WTC11 (cell line): ENCODE data around the gene PTPN6. TPM values are rescaled to one million over a fixed set of nuclear protein-coding genes. Genes with fewer than 3 reads are reported as not detected.

Experiments used
- ATAC-seq: fragments of 200-7000 bp; cut with Tn5 transposase; 2 replicates; pipeline ENCODE4 v1.10.0; 2021; ENCODE audit warnings: mild to moderate bottlenecking, moderate library complexity
- CTCF ChIA-PET: fragments of 300-600 bp; sonication (Branson Sonifier 250); formaldehyde crosslinking; loops from one replicate; lab custom pipeline; 2021; ENCODE audit warnings: antibody characterized with exemption; lab: Charles Lee
- POLR2A ChIA-PET: fragments of 350-600 bp; sonication (Branson Sonifier 250); formaldehyde crosslinking; loops from one replicate; lab custom pipeline; 2021; ENCODE audit warnings: antibody characterized with exemption; lab: Charles Lee
- DNase-seq: peaks from one replicate; pipeline ENCODE4 v3.0.0; 2021; ENCODE audit warnings: low spot score
- H3K27ac Mint-ChIP-seq: 2 replicates; pipeline ENCODE4 v1.8.0; 2021; ENCODE audit warnings: mixed read lengths
- H3K27me3 Mint-ChIP-seq: 2 replicates; pipeline ENCODE4 v1.8.0; 2021; ENCODE audit warnings: low read depth, mild to moderate bottlenecking, moderate library complexity, mixed read lengths
- H3K36me3 Mint-ChIP-seq: 2 replicates; pipeline ENCODE4 v1.8.0; 2021; ENCODE audit warnings: mixed read lengths
- H3K4me1 Mint-ChIP-seq: 2 replicates; pipeline ENCODE4 v1.8.0; 2022; ENCODE audit warnings: mixed read lengths
- H3K4me3 Mint-ChIP-seq: 2 replicates; pipeline ENCODE4 v1.8.0; 2021; ENCODE audit warnings: mild to moderate bottlenecking, moderate library complexity, mixed read lengths
- H3K9me3 Mint-ChIP-seq: 2 replicates; pipeline ENCODE4 v1.8.0; 2021; ENCODE audit warnings: mixed read lengths
- FOXJ3 ChIP-seq: sonication (generic); formaldehyde crosslinking; IDR thresholded peaks from 2 replicates; pipeline ENCODE4 v1.9.0; 2021; ENCODE audit warnings: missing genetic modification reagents, mild to moderate bottlenecking, borderline replicate concordance
- FOXK1 ChIP-seq: sonication (generic); formaldehyde crosslinking; IDR thresholded peaks from 2 replicates; pipeline ENCODE4 v1.8.0; 2022; ENCODE audit warnings: mild to moderate bottlenecking, moderate library complexity, missing genetic modification reagents
- GTF2I ChIP-seq: fragments of 250-450 bp; sonication (Bioruptor Pico); conservative IDR thresholded peaks from 2 replicates; pipeline ENCODE4 v1.4.0; 2021; ENCODE audit warnings: mild to moderate bottlenecking
- NR1H2 ChIP-seq: sonication (generic); formaldehyde crosslinking; IDR thresholded peaks from 2 replicates; pipeline ENCODE4 v1.9.0; 2021; ENCODE audit warnings: mild to moderate bottlenecking, moderate library complexity, missing genetic modification reagents
- PRRX2 ChIP-seq: fragments of 250-450 bp; sonication (Bioruptor Pico); IDR thresholded peaks from 2 replicates; pipeline ENCODE4 v1.8.0; 2021; ENCODE audit warnings: mild to moderate bottlenecking
- SMAD3 ChIP-seq: sonication (generic); formaldehyde crosslinking; IDR thresholded peaks from 2 replicates; pipeline ENCODE4 v1.8.0; 2022; ENCODE audit warnings: missing genetic modification reagents, mild to moderate bottlenecking, borderline replicate concordance
- SP1 ChIP-seq: sonication (generic); formaldehyde crosslinking; conservative IDR thresholded peaks from 2 replicates; pipeline ENCODE4 v1.8.1; 2022; ENCODE audit warnings: missing genetic modification reagents
- TEAD1 ChIP-seq: sonication (generic); formaldehyde crosslinking; IDR thresholded peaks from 2 replicates; pipeline ENCODE4 v1.8.0; 2022; ENCODE audit warnings: mild to moderate bottlenecking, missing genetic modification reagents
- ZBTB21 ChIP-seq: sonication (generic); formaldehyde crosslinking; IDR thresholded peaks from 2 replicates; pipeline ENCODE4 v1.8.1; 2023; ENCODE audit warnings: mild to moderate bottlenecking, missing genetic modification reagents, borderline replicate concordance
- ZNF219 ChIP-seq: sonication (generic); formaldehyde crosslinking; IDR thresholded peaks from 2 replicates; pipeline ENCODE4 v1.8.0; 2023; ENCODE audit warnings: missing genetic modification reagents, mild to moderate bottlenecking, borderline replicate concordance
- total RNA-seq: library from RNA; stranded (reverse); gene quantifications from 3 replicates; pipeline ENCODE4 v1.2.3, GENCODE V29; 2021
- TF ChIP-seq, protein P1 (sequence below): sonication (generic); formaldehyde crosslinking; IDR thresholded peaks from 2 replicates; pipeline ENCODE4 v1.8.0; 2023; ENCODE audit warnings: missing genetic modification reagents, mild to moderate bottlenecking, borderline replicate concordance
- TF ChIP-seq, protein P2 (sequence below): sonication (generic); formaldehyde crosslinking; IDR thresholded peaks from 2 replicates; pipeline ENCODE4 v1.8.1; 2022; ENCODE audit warnings: mild to moderate bottlenecking, missing genetic modification reagents, moderate library complexity, borderline replicate concordance
- TF ChIP-seq, protein P3 (sequence below): sonication (generic); formaldehyde crosslinking; IDR thresholded peaks from 2 replicates; pipeline ENCODE4 v1.8.1; 2022; ENCODE audit warnings: mild to moderate bottlenecking, moderate library complexity, missing genetic modification reagents
- TF ChIP-seq, protein P4 (sequence below): sonication (generic); formaldehyde crosslinking; IDR thresholded peaks from 2 replicates; pipeline ENCODE4 v1.8.0; 2022; ENCODE audit warnings: mild to moderate bottlenecking, missing genetic modification reagents
- TF ChIP-seq, protein P5 (sequence below): sonication (generic); formaldehyde crosslinking; IDR thresholded peaks from 2 replicates; pipeline ENCODE4 v1.8.1; 2023; ENCODE audit warnings: mild to moderate bottlenecking, missing genetic modification reagents
- TF ChIP-seq, protein P6 (sequence below): sonication (generic); formaldehyde crosslinking; IDR thresholded peaks from 2 replicates; pipeline ENCODE4 v1.8.0; 2023; ENCODE audit warnings: missing genetic modification reagents
- TF ChIP-seq, protein P7 (sequence below): fragments of 250-450 bp; sonication (Bioruptor Pico); IDR thresholded peaks from 2 replicates; pipeline ENCODE4 v2.1.2; 2022; ENCODE audit warnings: mild to moderate bottlenecking, moderate library complexity

PTPN6 gene
- total RNA-seq, 1 experiment from 2014 or later, result 27.1 TPM

DNA sequence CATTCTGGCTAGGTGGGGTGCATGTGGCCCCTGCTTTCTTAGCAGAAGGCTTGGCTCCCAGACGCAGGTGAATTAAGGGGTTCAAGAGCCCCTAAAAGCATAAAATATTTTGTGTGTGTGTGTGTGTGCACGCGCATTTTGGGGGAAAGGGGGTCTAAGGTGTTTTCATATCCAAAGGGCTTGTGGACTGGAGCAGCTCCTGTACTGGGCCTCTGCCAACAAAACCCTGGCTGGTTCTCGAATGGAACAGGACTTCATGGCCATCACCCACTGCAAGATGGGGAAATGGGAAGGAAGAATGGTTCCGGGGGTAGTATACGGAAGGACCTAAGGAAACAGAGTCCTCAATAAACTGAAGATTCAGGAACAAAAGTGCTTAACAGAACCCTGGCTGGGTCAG is 27.3 kb upstream of the PTPN6 start (continued):
- TF ChIP-seq, protein P1, sequence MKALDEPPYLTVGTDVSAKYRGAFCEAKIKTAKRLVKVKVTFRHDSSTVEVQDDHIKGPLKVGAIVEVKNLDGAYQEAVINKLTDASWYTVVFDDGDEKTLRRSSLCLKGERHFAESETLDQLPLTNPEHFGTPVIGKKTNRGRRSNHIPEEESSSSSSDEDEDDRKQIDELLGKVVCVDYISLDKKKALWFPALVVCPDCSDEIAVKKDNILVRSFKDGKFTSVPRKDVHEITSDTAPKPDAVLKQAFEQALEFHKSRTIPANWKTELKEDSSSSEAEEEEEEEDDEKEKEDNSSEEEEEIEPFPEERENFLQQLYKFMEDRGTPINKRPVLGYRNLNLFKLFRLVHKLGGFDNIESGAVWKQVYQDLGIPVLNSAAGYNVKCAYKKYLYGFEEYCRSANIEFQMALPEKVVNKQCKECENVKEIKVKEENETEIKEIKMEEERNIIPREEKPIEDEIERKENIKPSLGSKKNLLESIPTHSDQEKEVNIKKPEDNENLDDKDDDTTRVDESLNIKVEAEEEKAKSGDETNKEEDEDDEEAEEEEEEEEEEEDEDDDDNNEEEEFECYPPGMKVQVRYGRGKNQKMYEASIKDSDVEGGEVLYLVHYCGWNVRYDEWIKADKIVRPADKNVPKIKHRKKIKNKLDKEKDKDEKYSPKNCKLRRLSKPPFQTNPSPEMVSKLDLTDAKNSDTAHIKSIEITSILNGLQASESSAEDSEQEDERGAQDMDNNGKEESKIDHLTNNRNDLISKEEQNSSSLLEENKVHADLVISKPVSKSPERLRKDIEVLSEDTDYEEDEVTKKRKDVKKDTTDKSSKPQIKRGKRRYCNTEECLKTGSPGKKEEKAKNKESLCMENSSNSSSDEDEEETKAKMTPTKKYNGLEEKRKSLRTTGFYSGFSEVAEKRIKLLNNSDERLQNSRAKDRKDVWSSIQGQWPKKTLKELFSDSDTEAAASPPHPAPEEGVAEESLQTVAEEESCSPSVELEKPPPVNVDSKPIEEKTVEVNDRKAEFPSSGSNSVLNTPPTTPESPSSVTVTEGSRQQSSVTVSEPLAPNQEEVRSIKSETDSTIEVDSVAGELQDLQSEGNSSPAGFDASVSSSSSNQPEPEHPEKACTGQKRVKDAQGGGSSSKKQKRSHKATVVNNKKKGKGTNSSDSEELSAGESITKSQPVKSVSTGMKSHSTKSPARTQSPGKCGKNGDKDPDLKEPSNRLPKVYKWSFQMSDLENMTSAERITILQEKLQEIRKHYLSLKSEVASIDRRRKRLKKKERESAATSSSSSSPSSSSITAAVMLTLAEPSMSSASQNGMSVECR (CRISPR knock-in tag), result no peak
- TF ChIP-seq SMAD3 (CRISPR knock-in tag) (no peak), ZBTB21 (no peak), NR1H2 (CRISPR knock-in tag) (no peak)
- TF ChIP-seq, protein P2, sequence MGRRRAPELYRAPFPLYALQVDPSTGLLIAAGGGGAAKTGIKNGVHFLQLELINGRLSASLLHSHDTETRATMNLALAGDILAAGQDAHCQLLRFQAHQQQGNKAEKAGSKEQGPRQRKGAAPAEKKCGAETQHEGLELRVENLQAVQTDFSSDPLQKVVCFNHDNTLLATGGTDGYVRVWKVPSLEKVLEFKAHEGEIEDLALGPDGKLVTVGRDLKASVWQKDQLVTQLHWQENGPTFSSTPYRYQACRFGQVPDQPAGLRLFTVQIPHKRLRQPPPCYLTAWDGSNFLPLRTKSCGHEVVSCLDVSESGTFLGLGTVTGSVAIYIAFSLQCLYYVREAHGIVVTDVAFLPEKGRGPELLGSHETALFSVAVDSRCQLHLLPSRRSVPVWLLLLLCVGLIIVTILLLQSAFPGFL (CRISPR knock-in tag), result no peak
- TF ChIP-seq, protein P3, sequence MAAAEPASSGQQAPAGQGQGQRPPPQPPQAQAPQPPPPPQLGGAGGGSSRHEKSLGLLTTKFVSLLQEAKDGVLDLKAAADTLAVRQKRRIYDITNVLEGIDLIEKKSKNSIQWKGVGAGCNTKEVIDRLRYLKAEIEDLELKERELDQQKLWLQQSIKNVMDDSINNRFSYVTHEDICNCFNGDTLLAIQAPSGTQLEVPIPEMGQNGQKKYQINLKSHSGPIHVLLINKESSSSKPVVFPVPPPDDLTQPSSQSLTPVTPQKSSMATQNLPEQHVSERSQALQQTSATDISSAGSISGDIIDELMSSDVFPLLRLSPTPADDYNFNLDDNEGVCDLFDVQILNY (CRISPR knock-in tag), result no peak

DNA sequence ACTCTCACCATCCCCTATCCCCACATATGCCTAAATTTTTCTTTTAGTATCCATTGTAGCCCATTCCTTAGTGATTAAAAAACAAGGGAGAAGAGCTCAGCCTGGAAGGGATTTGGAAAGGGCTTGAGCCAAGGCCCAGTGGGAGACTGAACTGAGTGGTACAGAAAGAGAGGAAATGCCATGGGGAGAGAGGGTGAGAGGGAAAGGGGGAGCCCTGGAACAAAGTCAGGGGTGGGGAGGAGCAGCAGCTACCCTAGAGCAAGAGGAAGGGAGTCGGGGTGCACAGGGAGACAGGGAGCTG is 26.0 kb upstream of the PTPN6 start:
- TF ChIP-seq TEAD1 (CRISPR knock-in tag), result 0 out of 2 replicates have a peak, but pooled peaks have one; percentile 44
- TF ChIP-seq, protein P4, sequence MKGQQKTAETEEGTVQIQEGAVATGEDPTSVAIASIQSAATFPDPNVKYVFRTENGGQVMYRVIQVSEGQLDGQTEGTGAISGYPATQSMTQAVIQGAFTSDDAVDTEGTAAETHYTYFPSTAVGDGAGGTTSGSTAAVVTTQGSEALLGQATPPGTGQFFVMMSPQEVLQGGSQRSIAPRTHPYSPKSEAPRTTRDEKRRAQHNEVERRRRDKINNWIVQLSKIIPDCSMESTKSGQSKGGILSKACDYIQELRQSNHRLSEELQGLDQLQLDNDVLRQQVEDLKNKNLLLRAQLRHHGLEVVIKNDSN (CRISPR knock-in tag), result no peak
- TF ChIP-seq, protein P5, sequence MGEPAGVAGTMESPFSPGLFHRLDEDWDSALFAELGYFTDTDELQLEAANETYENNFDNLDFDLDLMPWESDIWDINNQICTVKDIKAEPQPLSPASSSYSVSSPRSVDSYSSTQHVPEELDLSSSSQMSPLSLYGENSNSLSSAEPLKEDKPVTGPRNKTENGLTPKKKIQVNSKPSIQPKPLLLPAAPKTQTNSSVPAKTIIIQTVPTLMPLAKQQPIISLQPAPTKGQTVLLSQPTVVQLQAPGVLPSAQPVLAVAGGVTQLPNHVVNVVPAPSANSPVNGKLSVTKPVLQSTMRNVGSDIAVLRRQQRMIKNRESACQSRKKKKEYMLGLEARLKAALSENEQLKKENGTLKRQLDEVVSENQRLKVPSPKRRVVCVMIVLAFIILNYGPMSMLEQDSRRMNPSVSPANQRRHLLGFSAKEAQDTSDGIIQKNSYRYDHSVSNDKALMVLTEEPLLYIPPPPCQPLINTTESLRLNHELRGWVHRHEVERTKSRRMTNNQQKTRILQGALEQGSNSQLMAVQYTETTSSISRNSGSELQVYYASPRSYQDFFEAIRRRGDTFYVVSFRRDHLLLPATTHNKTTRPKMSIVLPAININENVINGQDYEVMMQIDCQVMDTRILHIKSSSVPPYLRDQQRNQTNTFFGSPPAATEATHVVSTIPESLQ (CRISPR knock-in tag), result no peak
- H3K4me3 Mint-ChIP-seq, result peak overlapping the region; percentile 77

DNA sequence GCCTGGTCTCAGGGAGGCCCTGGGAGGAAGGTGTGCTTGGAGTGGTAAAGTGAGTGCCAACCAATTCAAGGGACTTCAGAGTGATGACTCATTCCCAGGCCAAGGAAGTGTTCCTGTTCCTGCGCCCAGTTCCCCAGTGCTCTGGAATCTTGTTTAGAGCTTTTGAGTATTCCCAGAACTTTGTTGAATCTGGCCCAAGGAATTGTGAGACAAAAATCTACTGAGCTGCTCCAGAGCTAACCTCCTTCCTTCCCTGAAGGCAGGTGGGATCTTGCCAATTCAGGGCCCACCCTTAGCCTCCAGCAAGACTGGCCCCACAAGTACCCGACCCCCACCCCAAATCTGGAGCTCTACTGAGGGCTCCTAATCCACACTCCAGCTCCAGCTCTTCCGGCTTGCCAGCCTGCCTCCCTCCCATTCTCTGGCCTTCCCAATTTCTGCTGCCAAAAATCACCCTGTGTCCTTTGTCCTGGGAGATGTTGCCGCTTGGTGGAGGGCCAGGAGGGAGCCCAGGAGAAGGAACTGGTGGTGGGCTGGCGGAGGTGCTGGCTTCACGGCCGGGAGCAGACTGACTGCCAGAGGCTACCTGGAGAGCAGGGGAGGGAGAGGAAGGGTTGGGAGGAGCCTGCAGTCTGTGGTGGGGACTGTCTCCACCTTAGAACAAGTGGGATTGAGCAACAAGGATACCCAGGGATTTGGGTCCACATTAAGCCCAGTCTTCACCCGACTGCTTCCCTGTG is 25.4 kb upstream of the PTPN6 start:
- Mint-ChIP-seq H3K4me1 (peaks cover 54% of the 10 kb centered on the region), H3K27me3 (no peaks in the 10 kb centered on the region), H3K27ac (peak overlapping the region; percentile 98), H3K36me3 (peaks cover 19% of the 10 kb centered on the region), H3K9me3 (no peaks in the 10 kb centered on the region), H3K4me3 (peak overlapping the region; percentile 77)
- ChIA-PET POLR2A (interaction anchor here (0.6 to 4.2 kb wide), 19 partner anchors 9 to 386 kb away, joined by 3 to 66 read pairs (median 5); partner anchors contain the start of genes C12orf57, CDCA3, ENO2 and PTMS), CTCF (interaction anchor here (0.7 to 7.0 kb wide), 23 partner anchors 9 to 311 kb away, joined by 3 to 93 read pairs (median 10); partner anchors contain the start of genes C12orf57, CDCA3, COPS7A and LRRC23)
- ATAC-seq (peak; percentile 48), DNase-seq (peak; percentile 67)
- TF ChIP-seq, protein P6, sequence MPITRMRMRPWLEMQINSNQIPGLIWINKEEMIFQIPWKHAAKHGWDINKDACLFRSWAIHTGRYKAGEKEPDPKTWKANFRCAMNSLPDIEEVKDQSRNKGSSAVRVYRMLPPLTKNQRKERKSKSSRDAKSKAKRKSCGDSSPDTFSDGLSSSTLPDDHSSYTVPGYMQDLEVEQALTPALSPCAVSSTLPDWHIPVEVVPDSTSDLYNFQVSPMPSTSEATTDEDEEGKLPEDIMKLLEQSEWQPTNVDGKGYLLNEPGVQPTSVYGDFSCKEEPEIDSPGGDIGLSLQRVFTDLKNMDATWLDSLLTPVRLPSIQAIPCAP, result no peak
- no peak for TF ChIP-seq ZNF219 (CRISPR knock-in tag)
- TF ChIP-seq SP1, result peak; percentile 56; the same call in 1 of the 2 replicates
- TF ChIP-seq, protein P7, sequence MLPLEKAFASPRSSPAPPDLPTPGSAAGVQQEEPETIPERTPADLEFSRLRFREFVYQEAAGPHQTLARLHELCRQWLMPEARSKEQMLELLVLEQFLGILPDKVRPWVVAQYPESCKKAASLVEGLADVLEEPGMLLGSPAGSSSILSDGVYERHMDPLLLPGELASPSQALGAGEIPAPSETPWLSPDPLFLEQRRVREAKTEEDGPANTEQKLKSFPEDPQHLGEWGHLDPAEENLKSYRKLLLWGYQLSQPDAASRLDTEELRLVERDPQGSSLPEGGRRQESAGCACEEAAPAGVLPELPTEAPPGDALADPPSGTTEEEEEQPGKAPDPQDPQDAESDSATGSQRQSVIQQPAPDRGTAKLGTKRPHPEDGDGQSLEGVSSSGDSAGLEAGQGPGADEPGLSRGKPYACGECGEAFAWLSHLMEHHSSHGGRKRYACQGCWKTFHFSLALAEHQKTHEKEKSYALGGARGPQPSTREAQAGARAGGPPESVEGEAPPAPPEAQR (CRISPR knock-in tag), result no peak
- TF ChIP-seq FOXJ3 (CRISPR knock-in tag), result no peak
- no peak for TF ChIP-seq GTF2I
- TF ChIP-seq, protein P5 (CRISPR knock-in tag), result no peak
- TF ChIP-seq FOXK1 (CRISPR knock-in tag), result 0 out of 2 replicates have a peak, but pooled peaks have one; percentile 48
- TF ChIP-seq PRRX2 (CRISPR knock-in tag), result no peak

More for the DNA sequence above, 26.0 kb upstream of the PTPN6 start:
- peaks cover 19% of the 10 kb centered on the region for H3K36me3 Mint-ChIP-seq
- ChIA-PET CTCF (interaction anchor here (0.9 to 7.0 kb wide), 22 partner anchors 9 to 264 kb away, joined by 3 to 93 read pairs (median 10); partner anchors contain the start of genes C12orf57, CDCA3, COPS7A and LRRC23), POLR2A (interaction anchor here (0.6 to 4.2 kb wide), 18 partner anchors 9 to 386 kb away, joined by 3 to 66 read pairs (median 6); partner anchors contain the start of genes C12orf57, CDCA3, ENO2 and PTMS)
- H3K9me3 Mint-ChIP-seq, result no peaks in the 10 kb centered on the region
- H3K27me3 Mint-ChIP-seq, result no peaks in the 10 kb centered on the region
- H3K27ac Mint-ChIP-seq, result peak overlapping the region; percentile 98
- peaks cover 52% of the 10 kb centered on the region for H3K4me1 Mint-ChIP-seq
- DNase-seq (peak; percentile 18), ATAC-seq (no peak)
